Fibroblast of pulmonary artery (primary cell): Measurements from ENCODE around the gene WEE1.
"Not testable (repeated sequence)": the region's sequence is repeated elsewhere in the genome, so short reads cannot be mapped to it uniquely, and the experiment has no call there.

Experiments used
- DNase-seq: peaks from one replicate; pipeline ENCODE4 v3.0.0-alpha.2; 2010; ENCODE audit warnings: low read depth
- H3K4me3 ChIP-seq: replicated peaks from 2 replicates; pipeline ENCODE4 v1.5.1; 2011; ENCODE audit warnings: low read depth, mild to moderate bottlenecking, control low read depth, low read length, moderate library complexity
- TF ChIP-seq, protein P1 (sequence below): IDR thresholded peaks from 2 replicates; pipeline ENCODE4 v1.5.1; 2011; ENCODE audit warnings: mild to moderate bottlenecking, control low read depth, low read length, inconsistent platforms; ENCODE audit errors: missing control alignments

WEE1 gene

GRCh38 chr11:9538548-9538947, 34.9 kb upstream of the WEE1 start:
- no peak overlapping the region for H3K4me3 ChIP-seq
- no peak for DNase-seq
- TF ChIP-seq, protein P1, sequence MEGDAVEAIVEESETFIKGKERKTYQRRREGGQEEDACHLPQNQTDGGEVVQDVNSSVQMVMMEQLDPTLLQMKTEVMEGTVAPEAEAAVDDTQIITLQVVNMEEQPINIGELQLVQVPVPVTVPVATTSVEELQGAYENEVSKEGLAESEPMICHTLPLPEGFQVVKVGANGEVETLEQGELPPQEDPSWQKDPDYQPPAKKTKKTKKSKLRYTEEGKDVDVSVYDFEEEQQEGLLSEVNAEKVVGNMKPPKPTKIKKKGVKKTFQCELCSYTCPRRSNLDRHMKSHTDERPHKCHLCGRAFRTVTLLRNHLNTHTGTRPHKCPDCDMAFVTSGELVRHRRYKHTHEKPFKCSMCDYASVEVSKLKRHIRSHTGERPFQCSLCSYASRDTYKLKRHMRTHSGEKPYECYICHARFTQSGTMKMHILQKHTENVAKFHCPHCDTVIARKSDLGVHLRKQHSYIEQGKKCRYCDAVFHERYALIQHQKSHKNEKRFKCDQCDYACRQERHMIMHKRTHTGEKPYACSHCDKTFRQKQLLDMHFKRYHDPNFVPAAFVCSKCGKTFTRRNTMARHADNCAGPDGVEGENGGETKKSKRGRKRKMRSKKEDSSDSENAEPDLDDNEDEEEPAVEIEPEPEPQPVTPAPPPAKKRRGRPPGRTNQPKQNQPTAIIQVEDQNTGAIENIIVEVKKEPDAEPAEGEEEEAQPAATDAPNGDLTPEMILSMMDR, result no peak

GRCh38 chr11:9549216-9549615, 24.3 kb upstream of the WEE1 start:
- H3K4me3 ChIP-seq, DNase-seq: not testable (repeated sequence)

GRCh38 chr11:9550191-9550628, 23.3 kb upstream of the WEE1 start:
- H3K4me3 ChIP-seq, result no peak overlapping the region
- TF ChIP-seq, protein P1, result no peak
- no peak for DNase-seq

GRCh38 chr11:9561279-9561982, 12.0 kb upstream of the WEE1 start:
- TF ChIP-seq, protein P1, result no peak
- no peak overlapping the region for H3K4me3 ChIP-seq
- DNase-seq, result no peak

GRCh38 chr11:9562716-9563115, 10.8 kb upstream of the WEE1 start:
- TF ChIP-seq, protein P1, result no peak
- H3K4me3 ChIP-seq, result no peak overlapping the region
- DNase-seq, result no peak

DNA sequence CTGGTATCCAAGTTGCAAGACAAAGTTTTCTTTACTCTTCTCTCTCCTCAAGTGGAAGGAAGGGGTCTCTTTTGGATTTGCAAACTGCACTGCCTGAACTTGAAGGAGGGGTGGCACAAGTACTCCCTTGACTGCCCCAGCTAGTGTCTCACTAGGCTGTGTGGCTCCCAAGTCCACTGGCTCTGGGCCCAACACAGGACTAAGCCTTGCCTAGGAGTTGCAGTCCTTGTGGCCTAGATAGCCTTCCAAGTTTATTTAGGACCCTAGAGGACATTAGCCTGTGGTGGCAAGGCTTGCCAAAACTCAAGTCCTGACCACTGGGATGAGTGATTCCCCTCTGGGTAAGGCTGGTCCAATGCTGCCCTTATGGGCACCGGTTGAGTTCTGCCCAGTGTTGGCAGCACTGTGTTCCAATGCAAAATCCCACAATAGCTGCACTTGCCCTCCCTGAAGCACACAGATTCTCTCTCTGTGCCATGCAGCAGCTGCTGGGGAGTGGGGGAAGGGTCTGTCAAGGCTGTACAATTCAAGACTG, 10.2 kb upstream of the WEE1 start:
- no peak for DNase-seq
- TF ChIP-seq, protein P1, result no peak
- no peak overlapping the region for H3K4me3 ChIP-seq

- no peak overlapping the region for H3K4me3 ChIP-seq
- peak; percentile 100 for DNase-seq
- TF ChIP-seq, protein P1, result no peak
Measured at GRCh38 chr11:9565822-9566560, 7.5 kb upstream of the WEE1 start.
